IMR-90 (cell line): ENCODE measurements around the gene PSMD6. TPM values are rescaled to one million over a fixed set of nuclear protein-coding genes. Genes with fewer than 3 reads are reported as not detected.

ENCODE experiments used
- ATAC-seq: fragments of 200-7000 bp; cut with Tn5 transposase; 2 replicates; pipeline ENCODE4 v1.9.1; 2020; ENCODE audit warnings: low read depth, mild to moderate bottlenecking, moderate library complexity
- BruUV-seq: library from RNA; stranded (reverse); fragments of 400-500 nt; replicated peaks from 2 replicates; lab custom pipeline; 2021; lab: Mats Ljungman, UMichigan
- CTCF ChIA-PET: fragments of 300-600 bp; formaldehyde crosslinking; extraction: SDS; loops from one replicate; lab custom pipeline; 2021; ENCODE audit warnings: antibody characterized with exemption; lab: Yijun Ruan, JAX
- POLR2A ChIA-PET: fragments of 300-600 bp; sonication (Branson Sonifier 250); formaldehyde crosslinking; loops from one replicate; lab custom pipeline; 2022; ENCODE audit warnings: antibody characterized with exemption; ENCODE audit not compliant: unreplicated experiment; lab: Charles Lee
- DNase-seq: peaks from one replicate; pipeline ENCODE4 v3.0.0; 2013
- H2AFZ ChIP-seq: replicated peaks from 2 replicates; pipeline ENCODE3; 2013; ENCODE audit warnings: low read length, mild to moderate bottlenecking; ENCODE audit not compliant: poor library complexity
- H2AK5ac ChIP-seq: 2 replicates; pipeline ENCODE4 v1.6.1; 2013; ENCODE audit warnings: low read depth, low read length, inconsistent platforms
- H2AK9ac ChIP-seq: replicated peaks from 2 replicates; pipeline ENCODE3; 2013; ENCODE audit warnings: mild to moderate bottlenecking, low read depth, low read length, moderate library complexity; ENCODE audit not compliant: poor library complexity
- H2BK120ac ChIP-seq: 2 replicates; pipeline ENCODE4 v1.6.1; 2013; ENCODE audit warnings: low read depth, low read length, inconsistent platforms
- H2BK15ac ChIP-seq: 3 replicates; pipeline ENCODE4 v1.6.1; 2013; ENCODE audit warnings: low read depth, low read length, inconsistent platforms
- H2BK20ac ChIP-seq: 2 replicates; pipeline ENCODE4 v1.6.1; 2013; ENCODE audit warnings: low read depth, mild to moderate bottlenecking, inconsistent platforms, low read length, moderate library complexity
- H2BK5ac ChIP-seq: 2 replicates; pipeline ENCODE4 v1.6.1; 2013; ENCODE audit warnings: mild to moderate bottlenecking, low read depth, low read length, inconsistent platforms; ENCODE audit not compliant: poor library complexity, severe bottlenecking
- H3K14ac ChIP-seq: replicated peaks from 2 replicates; pipeline ENCODE4 v1.6.1; 2013; ENCODE audit warnings: low read depth, low read length, inconsistent platforms
- H3K18ac ChIP-seq: 2 replicates; pipeline ENCODE4 v1.6.1; 2013; ENCODE audit warnings: low read depth, low read length, control low read depth
- H3K23ac ChIP-seq: 2 replicates; pipeline ENCODE4 v1.6.1; 2013; ENCODE audit warnings: low read depth, low read length, inconsistent platforms
- H3K27ac ChIP-seq: 2 replicates; pipeline ENCODE4 v1.5.1; 2013; ENCODE audit warnings: mild to moderate bottlenecking, control low read depth, low read length; ENCODE audit not compliant: insufficient read depth
- H3K27me3 ChIP-seq: 2 replicates; pipeline ENCODE4 v1.6.1; 2013; ENCODE audit warnings: low read length; ENCODE audit not compliant: control insufficient read depth, insufficient read depth
- H3K36me3 ChIP-seq: 2 replicates; pipeline ENCODE4 v1.6.1; 2013; ENCODE audit warnings: low read length, mixed read lengths; ENCODE audit not compliant: control insufficient read depth, insufficient read depth
- H3K4ac ChIP-seq: 2 replicates; pipeline ENCODE4 v1.6.1; 2013; ENCODE audit warnings: low read depth, low read length, inconsistent platforms
- H3K4me1 ChIP-seq: 2 replicates; pipeline ENCODE4 v1.6.1; 2013; ENCODE audit warnings: low read length, mixed read lengths; ENCODE audit not compliant: control insufficient read depth, insufficient read depth
- H3K4me2 ChIP-seq: 2 replicates; pipeline ENCODE4 v1.6.1; 2013; ENCODE audit warnings: low read depth, mild to moderate bottlenecking, control low read depth, low read length, moderate library complexity
- H3K4me3 ChIP-seq: 2 replicates; pipeline ENCODE4 v1.5.1; 2013; ENCODE audit warnings: low read depth, mild to moderate bottlenecking, control low read depth, low read length, moderate library complexity; ENCODE audit not compliant: insufficient read depth
- H3K56ac ChIP-seq: 2 replicates; pipeline ENCODE4 v1.6.1; 2013; ENCODE audit warnings: low read length, inconsistent platforms; ENCODE audit not compliant: insufficient read depth; ENCODE audit errors: extremely low read depth
- H3K79me1 ChIP-seq, 2 experiments: 2 replicates each; pipeline ENCODE4 v1.6.1; 2013; ENCODE audit warnings: low read length in 2 of 2, inconsistent platforms in 1 of 2, low read depth in 1 of 2
- H3K9ac ChIP-seq: 2 replicates; pipeline ENCODE4 v1.6.1; 2013; ENCODE audit warnings: low read depth, low read length, control low read depth
- H3K9me1 ChIP-seq: 2 replicates; pipeline ENCODE4 v1.6.1; 2013; ENCODE audit warnings: low read length, inconsistent platforms; ENCODE audit not compliant: insufficient read depth
- H3K9me3 ChIP-seq: 2 replicates; pipeline ENCODE4 v1.6.1; 2013; ENCODE audit warnings: low read length; ENCODE audit not compliant: control insufficient read depth, insufficient read depth
- H4K20me1 ChIP-seq: 2 replicates; pipeline ENCODE4 v1.6.1; 2013; ENCODE audit warnings: low read length, inconsistent platforms; ENCODE audit not compliant: insufficient read depth
- H4K5ac ChIP-seq: 2 replicates; pipeline ENCODE4 v1.6.1; 2013; ENCODE audit warnings: mild to moderate bottlenecking, low read depth, low read length, control low read depth
- H4K8ac ChIP-seq, 2 experiments: 2 replicates each; pipeline ENCODE4 v1.6.1; 2013; ENCODE audit warnings: low read depth in 2 of 2, low read length in 2 of 2, control low read depth in 1 of 2, inconsistent platforms in 1 of 2
- H4K91ac ChIP-seq: 2 replicates; pipeline ENCODE4 v1.6.1; 2013; ENCODE audit warnings: low read depth, low read length, inconsistent platforms; ENCODE audit not compliant: insufficient read depth
- CEBPB ChIP-seq: IDR thresholded peaks from 2 replicates; pipeline ENCODE4 v1.6.1; 2012; ENCODE audit warnings: low read depth, low read length, improper control_type of control experiment
- RFX5 ChIP-seq: IDR thresholded peaks from 2 replicates; pipeline ENCODE4 v1.8.0; 2012; ENCODE audit warnings: low read depth, mild to moderate bottlenecking, low read length, moderate library complexity
- SMC3 ChIP-seq: fragments of 150-350 bp; IDR thresholded peaks from 2 replicates; pipeline ENCODE4 v1.6.1; 2016; ENCODE audit warnings: low read depth, mild to moderate bottlenecking, antibody characterized with exemption, low read length, moderate library complexity
- WGBS, 2 experiments: methylation state at CpG; one replicate each; pipeline versions ENCODE4 v1.1.5 to v1.1.7; 2013; ENCODE audit warnings: missing lambda C conversion rate in 2 of 2; ENCODE audit not compliant: insufficient read length in 1 of 2; ENCODE audit errors: extremely low coverage in 2 of 2; 5-methylcytosine and 5-hydroxymethylcytosine counted together
- dilution Hi-C: fragments of 300-500 bp; cut with HindIII; formaldehyde crosslinking; loops from one replicate; pipeline ENCODE4 v1.14.3; 2018; ENCODE audit warnings: low sequenced_read_pairs; ENCODE audit not compliant: unreplicated experiment
- in situ Hi-C: fragments of 300-500 bp; cut with MboI; formaldehyde crosslinking; loops from 3 replicates; pipeline ENCODE4 v1.14.3; 2019; ENCODE audit warnings: low sequenced_read_pairs, inconsistent platforms, mixed read lengths
- intact Hi-C: fragments of 100-400 bp; cut with micrococcal nuclease; formaldehyde crosslinking; loops from 2 replicates; pipeline ENCODE4 v1.10.0; 2022
- polyA plus RNA-seq, 3 experiments: library from polyadenylated mRNA; depleted of rRNA; stranded (reverse); fragments of >200 nt; gene quantifications; 2 replicates each; pipeline ENCODE4 v1.2.3, GENCODE V29; 2012; ENCODE audit warnings: low replicate concordance in 1 of 3
- total RNA-seq: library from RNA; depleted of rRNA; stranded (reverse); fragments of >200 nt; gene quantifications from 2 replicates; pipeline ENCODE4 v1.2.3, GENCODE V29; 2012

The PSMD6 gene
- total and polyA plus RNA-seq, 2 of the 4 experiments (the other 2 are of a cell fraction) = 86.6 to 91.8 TPM

GRCh38 chr3:64023861-64024223 lies 548 bp upstream of the PSMD6 start:
- dilution Hi-C loops (no loop called here), intact Hi-C loops (no loop called here), in situ Hi-C loops (no loop called here)
- H3K27ac ChIP-seq = no peak overlapping the region
- H3K36me3 ChIP-seq = peaks cover 6% of the 10 kb centered on the region
- H4K91ac ChIP-seq = no peak overlapping the region
- H3K14ac ChIP-seq = peak overlapping the region; percentile 61; the same call in 1 of the 2 replicates
- H3K27me3 ChIP-seq = no peaks in the 10 kb centered on the region
- no peak overlapping the region for H2AFZ ChIP-seq
- H3K4me2 ChIP-seq = peak overlapping the region; percentile 77; the same call in 1 of the 2 replicates
- H3K23ac ChIP-seq = peak overlapping the region; percentile 18; the same call in 1 of the 2 replicates
- H2BK5ac ChIP-seq = peak overlapping the region; percentile 58
- no peak overlapping the region for H2AK9ac ChIP-seq
- ATAC-seq = no peak
- H3K4ac ChIP-seq = peak overlapping the region; percentile 14; the same call in 1 of the 2 replicates
- peak overlapping the region; percentile 86 for H4K5ac ChIP-seq
- no peak overlapping the region for H3K9ac ChIP-seq
- BruUV-seq = no TSS peak
- peaks cover 10% of the 10 kb centered on the region; the same call in 1 of the 2 replicates for H4K20me1 ChIP-seq
- no peak overlapping the region for H3K56ac ChIP-seq
- POLR2A ChIA-PET = no interaction called here
- TF ChIP-seq RFX5 = no peak
- TF ChIP-seq CEBPB = peak; percentile 21; the same call in 1 of the 2 replicates
- TF ChIP-seq SMC3 = no peak
- peaks cover 18 to 28% of the 10 kb centered on the region in 2 experiments for H3K79me1 ChIP-seq
- H2BK20ac ChIP-seq = no peak overlapping the region
- no peak overlapping the region for H2BK15ac ChIP-seq
- no peak overlapping the region for H2AK5ac ChIP-seq
- peak; percentile 11 for DNase-seq
- H3K9me1 ChIP-seq = peaks cover 5% of the 10 kb centered on the region
- H3K9me3 ChIP-seq = no peaks in the 10 kb centered on the region
- peak overlapping the region; percentile 24; the same call in 1 of the 2 replicates for H3K18ac ChIP-seq
- peak overlapping the region; percentile 88 to 90 for H4K8ac ChIP-seq
- peaks cover 4% of the 10 kb centered on the region for H3K4me1 ChIP-seq
- no peak overlapping the region for H3K4me3 ChIP-seq
- peak overlapping the region; percentile 23; the same call in 1 of the 2 replicates for H2BK120ac ChIP-seq
- 88% methylated on average over 1 of the region's 5 CpGs; no CpG with 5 or more reads in 1 of the 2 experiments for WGBS, 2 experiments
- CTCF ChIA-PET = interaction anchor here (0.6 to 1.7 kb wide), 10 partner anchors 12 to 507 kb away, joined by 3 to 9 read pairs (median 4); no protein-coding TSS in a partner anchor
